Small intestine (tissue), 7 donors: ENCODE data around the gene RBM33. TPM values are rescaled to one million over a fixed set of nuclear protein-coding genes. Genes with fewer than 3 reads are reported as not detected.

ENCODE experiments used
- DNase-seq, 2 donors: peaks; one replicate each; pipeline versions ENCODE4 v3.0.0 to v3.0.0-alpha.2; 2013
- FAIRE-seq: peaks from 2 replicates; lab custom pipeline; 2012; peaks lifted over from hg19 to GRCh38; lab: Jason Lieb, UNC
- H3K27ac ChIP-seq, 3 donors: one replicate each; pipeline ENCODE4 v1.5.1; 2013; ENCODE audit warnings: low read length in 2 of 3, mild to moderate bottlenecking in 2 of 3, control low read depth in 1 of 3, inconsistent platforms in 1 of 3, low read depth in 1 of 3, moderate library complexity in 1 of 3
- H3K27me3 ChIP-seq, 3 donors: one replicate each; pipeline ENCODE4 v1.6.1; 2013; ENCODE audit warnings: low read length in 3 of 3, inconsistent platforms in 1 of 3; ENCODE audit not compliant: control insufficient read depth in 3 of 3, insufficient read depth in 3 of 3
- H3K36me3 ChIP-seq, 3 donors: one replicate each; pipeline ENCODE4 v1.6.1; 2013; ENCODE audit warnings: low read length in 3 of 3, inconsistent platforms in 1 of 3, low read depth in 1 of 3, mild to moderate bottlenecking in 1 of 3, moderate library complexity in 1 of 3; ENCODE audit not compliant: control insufficient read depth in 3 of 3, insufficient read depth in 2 of 3
- H3K4me1 ChIP-seq, 3 donors: one replicate each; pipeline ENCODE4 v1.6.1; 2013; ENCODE audit warnings: low read length in 2 of 3, inconsistent platforms in 1 of 3, low read depth in 1 of 3, mild to moderate bottlenecking in 1 of 3, moderate library complexity in 1 of 3; ENCODE audit not compliant: control insufficient read depth in 3 of 3, insufficient read depth in 2 of 3
- H3K4me3 ChIP-seq, 3 donors: one replicate each; pipeline ENCODE4 v1.5.1; 2013; ENCODE audit warnings: low read length in 3 of 3, control low read depth in 1 of 3, inconsistent platforms in 1 of 3, low read depth in 1 of 3, mild to moderate bottlenecking in 1 of 3, moderate library complexity in 1 of 3
- H3K9me3 ChIP-seq, 2 donors: one replicate each; pipeline ENCODE4 v1.6.1; 2013; ENCODE audit warnings: low read depth in 1 of 2, low read length in 1 of 2; ENCODE audit not compliant: control insufficient read depth in 2 of 2, insufficient read depth in 1 of 2
- WGBS, 3 donors: extraction: QIAGEN DNeasy Blood & Tissue Kit; methylation state at CpG; one replicate each; pipeline ENCODE4 v1.1.7; 2013; 5-methylcytosine and 5-hydroxymethylcytosine counted together
- polyA plus RNA-seq, 4 donors: library from polyadenylated mRNA; stranded (reverse) in 3 of 4; unstranded in 1 of 4; fragments of 200-250 nt in 3 of 4; fragments of 120-200 nt in 1 of 4; gene quantifications; one replicate each; pipeline versions ENCODE4 v1.2.1 to v1.2.3, GENCODE V29; 2013
- donor health status: healthy with polysubstance abuse.
- donor health status: control.
- donor health status: control.
- donor health status: Bipolar disorder and iron deficiency.
- donor health status: healthy.

RBM33 gene
- polyA plus RNA-seq, 4 donors = 7.8 to 39.7 (median 15.1) TPM

- Histone ChIP-seq H3K4me3 (no peak overlapping the region), H3K27me3 (no peaks in the 10 kb centered on the region), H3K36me3 (peaks cover 0 to 28% (median 7%) of the 10 kb centered on the region in 3 donors), H3K9me3 (no peaks in the 10 kb centered on the region), H3K4me1 (peaks cover 3 to 13% (median 12%) of the 10 kb centered on the region in 3 donors), H3K27ac (no peak overlapping the region)
- FAIRE-seq (no peak), DNase-seq (no peak)
Observed at GRCh38 chr7:155754165-155754564, 109.7 kb downstream of the RBM33 start.

- Histone ChIP-seq H3K27me3 (no peaks in the 10 kb centered on the region), H3K36me3 (peaks cover 0 to 24% (median 4%) of the 10 kb centered on the region in 3 donors), H3K9me3 (no peaks in the 10 kb centered on the region), H3K27ac (no peak overlapping the region), H3K4me1 (peaks cover 4 to 14% (median 12%) of the 10 kb centered on the region in 3 donors), H3K4me3 (no peak overlapping the region)
- no peak for DNase-seq
- FAIRE-seq = no peak
- 49 to 83% (median 68%) methylated on average over 3 of the region's 3 CpGs for WGBS, 3 donors
Observed at GRCh38 chr7:155755026-155755425, 110.6 kb downstream of the RBM33 start.

- peaks cover 7 to 15% (median 11%) of the 10 kb centered on the region in 3 donors for H3K4me1 ChIP-seq
- DNase-seq (no peak), FAIRE-seq (no peak)
- H3K4me3 ChIP-seq = no peak overlapping the region
- 90 to 97% (median 95%) methylated on average over 9 of the region's 9 CpGs for WGBS, 3 donors
- no peaks in the 10 kb centered on the region for H3K27me3 ChIP-seq
- no peaks in the 10 kb centered on the region for H3K9me3 ChIP-seq
- H3K27ac ChIP-seq = peak overlapping the region in 1 of 3 donors; percentile 3
- H3K36me3 ChIP-seq = peaks cover 0 to 27% (median 7%) of the 10 kb centered on the region in 3 donors
Observed at GRCh38 chr7:155756322-155756721, 111.9 kb downstream of the RBM33 start.

GRCh38 chr7:155758348-155758747 is 113.9 kb downstream of the RBM33 start:
- Histone ChIP-seq H3K4me1 (peaks cover 4 to 9% (median 6%) of the 10 kb centered on the region in 3 donors), H3K9me3 (no peaks in the 10 kb centered on the region), H3K27ac (no peak overlapping the region), H3K4me3 (no peak overlapping the region), H3K27me3 (no peaks in the 10 kb centered on the region), H3K36me3 (peaks cover 0 to 30% (median 7%) of the 10 kb centered on the region in 3 donors)
- DNase-seq (no peak), FAIRE-seq (no peak)
- 94 to 97% (median 97%) methylated on average over 10 of the region's 10 CpGs for WGBS, 3 donors

GRCh38 chr7:155759740-155760430 is 115.4 kb downstream of the RBM33 start:
- H3K27ac ChIP-seq = peak overlapping the region in 1 of 3 donors; percentile 15
- H3K36me3 ChIP-seq = peaks cover 0 to 36% (median 8%) of the 10 kb centered on the region in 3 donors
- H3K9me3 ChIP-seq = no peaks in the 10 kb centered on the region
- no peak for FAIRE-seq
- H3K27me3 ChIP-seq = no peaks in the 10 kb centered on the region
- WGBS, 3 donors = 44 to 74% (median 55%) methylated on average over 9 of the region's 9 CpGs
- peaks cover 2 to 4% (median 3%) of the 10 kb centered on the region in 3 donors for H3K4me1 ChIP-seq
- DNase-seq = peak; percentile 64 to 85
- H3K4me3 ChIP-seq = no peak overlapping the region

GRCh38 chr7:155761162-155761561 is 116.7 kb downstream of the RBM33 start:
- no peak overlapping the region for H3K27ac ChIP-seq
- H3K9me3 ChIP-seq = no peaks in the 10 kb centered on the region
- no peak for FAIRE-seq
- H3K27me3 ChIP-seq = no peaks in the 10 kb centered on the region
- no peak for DNase-seq
- H3K4me3 ChIP-seq = no peak overlapping the region
- WGBS, 3 donors = 94 to 98% (median 95%) methylated on average over 5 of the region's 5 CpGs
- peaks cover 2 to 46% (median 8%) of the 10 kb centered on the region in 3 donors for H3K36me3 ChIP-seq
- peaks cover 2 to 4% (median 3%) of the 10 kb centered on the region in 3 donors for H3K4me1 ChIP-seq

GRCh38 chr7:155762036-155762435 is 117.6 kb downstream of the RBM33 start:
- FAIRE-seq (no peak), DNase-seq (no peak)
- peaks cover 4 to 51% (median 8%) of the 10 kb centered on the region in 3 donors for H3K36me3 ChIP-seq
- no peaks in the 10 kb centered on the region for H3K27me3 ChIP-seq
- no peaks in the 10 kb centered on the region for H3K9me3 ChIP-seq
- 92 to 97% (median 96%) methylated on average over 4 of the region's 4 CpGs for WGBS, 3 donors
- H3K27ac ChIP-seq = no peak overlapping the region
- H3K4me3 ChIP-seq = no peak overlapping the region
- H3K4me1 ChIP-seq = peaks cover 2 to 4% (median 3%) of the 10 kb centered on the region in 3 donors

- 74 to 88% (median 87%) methylated on average over 10 of the region's 10 CpGs for WGBS, 3 donors
- no peaks in the 10 kb centered on the region for H3K9me3 ChIP-seq
- H3K27ac ChIP-seq = no peak overlapping the region
- H3K36me3 ChIP-seq = peaks cover 4 to 52% (median 8%) of the 10 kb centered on the region in 3 donors
- H3K4me3 ChIP-seq = no peak overlapping the region
- DNase-seq (no peak), FAIRE-seq (no peak)
- no peaks in the 10 kb centered on the region for H3K27me3 ChIP-seq
- peaks cover 2 to 4% (median 3%) of the 10 kb centered on the region in 3 donors for H3K4me1 ChIP-seq
Observed at GRCh38 chr7:155762655-155763054, 118.2 kb downstream of the RBM33 start.
